Liver (tissue), 3 donors: Measurements from ENCODE around the gene ADGRV1.

Experiments
- EGR1 ChIP-seq, 2 donors: IDR thresholded peaks; 2 replicates each; pipeline ENCODE4 v1.6.1; 2016 to 2018; ENCODE audit warnings: antibody characterized with exemption in 2 of 2, low read depth in 2 of 2
- FOXA1 ChIP-seq: IDR thresholded peaks from 2 replicates; pipeline ENCODE4 v1.6.1; 2016; ENCODE audit warnings: antibody characterized with exemption
- GABPA ChIP-seq, 2 donors: IDR thresholded peaks in 1 of 2; conservative IDR thresholded peaks in 1 of 2; 2 replicates each; pipeline ENCODE4 v1.6.1; 2016; ENCODE audit warnings: antibody characterized with exemption in 2 of 2, mild to moderate bottlenecking in 1 of 2, moderate library complexity in 1 of 2
- JUND ChIP-seq, 2 donors: IDR thresholded peaks; 2 replicates each; pipeline ENCODE4 v1.6.1; 2016; ENCODE audit warnings: antibody characterized with exemption in 2 of 2
- RAD21 ChIP-seq, 2 donors: IDR thresholded peaks; 2 replicates each; pipeline ENCODE4 v1.6.1; 2016; ENCODE audit warnings: antibody characterized with exemption in 2 of 2, mild to moderate bottlenecking in 2 of 2
- RXRA ChIP-seq, 2 donors: IDR thresholded peaks; 2 replicates each; pipeline ENCODE4 v1.6.1; 2017 to 2018; ENCODE audit warnings: antibody characterized with exemption in 2 of 2, mild to moderate bottlenecking in 1 of 2
- SP1 ChIP-seq: IDR thresholded peaks from 2 replicates; pipeline ENCODE4 v1.6.1; 2018; ENCODE audit warnings: antibody characterized with exemption, mild to moderate bottlenecking
- TAF1 ChIP-seq: conservative IDR thresholded peaks from 2 replicates; pipeline ENCODE4 v1.6.1; 2016; ENCODE audit warnings: antibody characterized with exemption, mild to moderate bottlenecking
- YY1 ChIP-seq: IDR thresholded peaks from 2 replicates; pipeline ENCODE4 v1.6.1; 2016; ENCODE audit warnings: antibody characterized with exemption, mild to moderate bottlenecking
- TF ChIP-seq, protein P1 (sequence below): fragments of 150-350 bp; IDR thresholded peaks from 2 replicates; pipeline ENCODE4 v1.5.1; 2017; ENCODE audit warnings: improper control_type of control experiment, low read depth, low read length; ENCODE audit not compliant: missing input control
- TF ChIP-seq, protein P2 (sequence below): IDR thresholded peaks from 2 replicates; pipeline ENCODE4 v1.6.1; 2016; ENCODE audit warnings: antibody characterized with exemption, mild to moderate bottlenecking
- TF ChIP-seq, protein P3 (sequence below): IDR thresholded peaks from 2 replicates; pipeline ENCODE4 v1.6.1; 2016; ENCODE audit warnings: antibody characterized with exemption
- TF ChIP-seq, protein P4 (sequence below): IDR thresholded peaks from 2 replicates; pipeline ENCODE4 v1.6.1; 2016; ENCODE audit warnings: antibody characterized with exemption
- donor health status: healthy.
- donor health status: healthy.

DNA sequence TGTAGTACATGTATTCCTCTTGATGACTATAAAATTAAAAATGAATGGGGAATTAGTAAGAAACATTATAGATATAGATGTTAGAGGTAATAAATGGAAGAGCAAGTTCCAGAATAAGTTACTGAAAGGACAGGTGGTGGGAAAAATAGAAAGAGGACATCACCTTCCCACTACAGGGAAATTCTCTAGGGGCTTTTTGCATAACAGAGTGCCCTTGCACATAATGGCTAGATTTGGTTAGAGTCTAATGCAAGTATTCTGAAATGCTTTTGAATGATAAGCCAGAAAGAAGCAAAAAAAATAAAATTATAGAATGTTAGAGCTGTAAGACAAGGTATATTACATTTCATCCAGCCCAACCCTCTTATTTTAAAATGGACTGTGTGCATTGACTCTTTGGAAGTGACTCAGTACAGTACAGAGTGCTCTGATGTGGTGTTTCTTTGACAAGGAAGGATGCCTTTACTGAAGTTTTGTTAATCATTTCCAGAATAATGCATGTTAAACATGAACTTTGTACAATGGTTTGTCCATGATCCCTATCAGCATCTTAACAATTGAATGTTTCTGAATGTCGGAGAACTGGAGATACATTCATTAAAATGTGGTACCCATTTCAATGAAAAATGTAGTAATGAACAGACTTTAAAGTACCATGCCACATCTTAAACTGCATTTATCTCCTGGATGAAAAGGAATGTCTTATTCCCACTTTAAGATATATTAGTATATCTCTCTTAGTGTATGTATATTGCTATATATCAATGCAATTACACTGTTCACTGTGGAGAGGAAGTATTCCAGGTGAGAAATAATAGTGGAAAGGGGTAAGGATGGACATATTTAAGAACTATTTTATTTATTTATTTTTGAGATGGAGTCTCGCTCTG, 391.1 kb downstream of the ADGRV1 start:
- TF ChIP-seq, protein P1, sequence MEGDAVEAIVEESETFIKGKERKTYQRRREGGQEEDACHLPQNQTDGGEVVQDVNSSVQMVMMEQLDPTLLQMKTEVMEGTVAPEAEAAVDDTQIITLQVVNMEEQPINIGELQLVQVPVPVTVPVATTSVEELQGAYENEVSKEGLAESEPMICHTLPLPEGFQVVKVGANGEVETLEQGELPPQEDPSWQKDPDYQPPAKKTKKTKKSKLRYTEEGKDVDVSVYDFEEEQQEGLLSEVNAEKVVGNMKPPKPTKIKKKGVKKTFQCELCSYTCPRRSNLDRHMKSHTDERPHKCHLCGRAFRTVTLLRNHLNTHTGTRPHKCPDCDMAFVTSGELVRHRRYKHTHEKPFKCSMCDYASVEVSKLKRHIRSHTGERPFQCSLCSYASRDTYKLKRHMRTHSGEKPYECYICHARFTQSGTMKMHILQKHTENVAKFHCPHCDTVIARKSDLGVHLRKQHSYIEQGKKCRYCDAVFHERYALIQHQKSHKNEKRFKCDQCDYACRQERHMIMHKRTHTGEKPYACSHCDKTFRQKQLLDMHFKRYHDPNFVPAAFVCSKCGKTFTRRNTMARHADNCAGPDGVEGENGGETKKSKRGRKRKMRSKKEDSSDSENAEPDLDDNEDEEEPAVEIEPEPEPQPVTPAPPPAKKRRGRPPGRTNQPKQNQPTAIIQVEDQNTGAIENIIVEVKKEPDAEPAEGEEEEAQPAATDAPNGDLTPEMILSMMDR: no peak
- TF ChIP-seq, protein P2, sequence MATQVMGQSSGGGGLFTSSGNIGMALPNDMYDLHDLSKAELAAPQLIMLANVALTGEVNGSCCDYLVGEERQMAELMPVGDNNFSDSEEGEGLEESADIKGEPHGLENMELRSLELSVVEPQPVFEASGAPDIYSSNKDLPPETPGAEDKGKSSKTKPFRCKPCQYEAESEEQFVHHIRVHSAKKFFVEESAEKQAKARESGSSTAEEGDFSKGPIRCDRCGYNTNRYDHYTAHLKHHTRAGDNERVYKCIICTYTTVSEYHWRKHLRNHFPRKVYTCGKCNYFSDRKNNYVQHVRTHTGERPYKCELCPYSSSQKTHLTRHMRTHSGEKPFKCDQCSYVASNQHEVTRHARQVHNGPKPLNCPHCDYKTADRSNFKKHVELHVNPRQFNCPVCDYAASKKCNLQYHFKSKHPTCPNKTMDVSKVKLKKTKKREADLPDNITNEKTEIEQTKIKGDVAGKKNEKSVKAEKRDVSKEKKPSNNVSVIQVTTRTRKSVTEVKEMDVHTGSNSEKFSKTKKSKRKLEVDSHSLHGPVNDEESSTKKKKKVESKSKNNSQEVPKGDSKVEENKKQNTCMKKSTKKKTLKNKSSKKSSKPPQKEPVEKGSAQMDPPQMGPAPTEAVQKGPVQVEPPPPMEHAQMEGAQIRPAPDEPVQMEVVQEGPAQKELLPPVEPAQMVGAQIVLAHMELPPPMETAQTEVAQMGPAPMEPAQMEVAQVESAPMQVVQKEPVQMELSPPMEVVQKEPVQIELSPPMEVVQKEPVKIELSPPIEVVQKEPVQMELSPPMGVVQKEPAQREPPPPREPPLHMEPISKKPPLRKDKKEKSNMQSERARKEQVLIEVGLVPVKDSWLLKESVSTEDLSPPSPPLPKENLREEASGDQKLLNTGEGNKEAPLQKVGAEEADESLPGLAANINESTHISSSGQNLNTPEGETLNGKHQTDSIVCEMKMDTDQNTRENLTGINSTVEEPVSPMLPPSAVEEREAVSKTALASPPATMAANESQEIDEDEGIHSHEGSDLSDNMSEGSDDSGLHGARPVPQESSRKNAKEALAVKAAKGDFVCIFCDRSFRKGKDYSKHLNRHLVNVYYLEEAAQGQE: no peak
- TF ChIP-seq, protein P3, sequence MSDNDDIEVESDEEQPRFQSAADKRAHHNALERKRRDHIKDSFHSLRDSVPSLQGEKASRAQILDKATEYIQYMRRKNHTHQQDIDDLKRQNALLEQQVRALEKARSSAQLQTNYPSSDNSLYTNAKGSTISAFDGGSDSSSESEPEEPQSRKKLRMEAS: no peak
- TF ChIP-seq FOXA1 (no peak), JUND (IDR thresholded peaks at IDR 0.05) (no peak), YY1 (peak; percentile 23), SP1 (peak; percentile 21), RXRA (IDR thresholded peaks at IDR 0.05) (peak in 1 of 2 donors; percentile 7), RAD21 (IDR thresholded peaks at IDR 0.05) (peak; percentile 6 to 17), TAF1 (no peak), GABPA (IDR thresholded peaks at IDR 0.05 in 1 of 2, conservative IDR thresholded peaks at IDR 0.05 in 1 of 2) (no peak), EGR1 (IDR thresholded peaks at IDR 0.05; ENCODE audit: low read depth in 2 of 2) (no peak)
- TF ChIP-seq, protein P4, sequence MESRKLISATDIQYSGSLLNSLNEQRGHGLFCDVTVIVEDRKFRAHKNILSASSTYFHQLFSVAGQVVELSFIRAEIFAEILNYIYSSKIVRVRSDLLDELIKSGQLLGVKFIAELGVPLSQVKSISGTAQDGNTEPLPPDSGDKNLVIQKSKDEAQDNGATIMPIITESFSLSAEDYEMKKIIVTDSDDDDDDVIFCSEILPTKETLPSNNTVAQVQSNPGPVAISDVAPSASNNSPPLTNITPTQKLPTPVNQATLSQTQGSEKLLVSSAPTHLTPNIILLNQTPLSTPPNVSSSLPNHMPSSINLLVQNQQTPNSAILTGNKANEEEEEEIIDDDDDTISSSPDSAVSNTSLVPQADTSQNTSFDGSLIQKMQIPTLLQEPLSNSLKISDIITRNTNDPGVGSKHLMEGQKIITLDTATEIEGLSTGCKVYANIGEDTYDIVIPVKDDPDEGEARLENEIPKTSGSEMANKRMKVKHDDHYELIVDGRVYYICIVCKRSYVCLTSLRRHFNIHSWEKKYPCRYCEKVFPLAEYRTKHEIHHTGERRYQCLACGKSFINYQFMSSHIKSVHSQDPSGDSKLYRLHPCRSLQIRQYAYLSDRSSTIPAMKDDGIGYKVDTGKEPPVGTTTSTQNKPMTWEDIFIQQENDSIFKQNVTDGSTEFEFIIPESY: no peak
